ENCODE data around the gene SDHAF1. TPM values are rescaled to one million over a fixed set of nuclear protein-coding genes. Genes with fewer than 3 reads are reported as not detected.

The SDHAF1 gene
- total and polyA plus RNA-seq, 2 of the 8 experiments (the other 6 are each of a cell fraction or from before 2014, with no cell fraction given): 16.0 to 21.3 TPM

DNA sequence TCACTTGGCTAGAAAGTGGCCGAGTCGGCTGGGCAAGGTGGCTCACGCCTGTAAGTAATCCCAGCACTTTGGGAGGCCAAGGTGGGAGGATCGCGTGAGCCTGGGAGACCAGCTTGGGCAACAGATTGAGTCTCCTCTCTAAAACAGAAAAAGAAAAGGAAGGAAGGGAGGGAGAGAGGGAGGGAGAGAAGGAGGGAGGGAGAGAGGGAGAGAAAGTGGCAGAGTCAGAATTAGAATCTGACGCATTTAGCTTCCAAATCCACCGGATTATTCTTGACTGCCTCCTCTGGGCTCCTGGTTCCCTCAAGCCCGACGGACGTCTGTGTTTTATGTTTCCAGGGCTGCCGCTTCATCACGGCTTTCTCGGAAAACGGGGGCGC lies 36.3 kb upstream of the SDHAF1 start (continued):
- TF ChIP-seq TAF7 (optimal IDR thresholded peaks at IDR 0.05; ENCODE audit: borderline replicate concordance, low read depth, low read length) (no peak), E2F6 (IDR thresholded peaks at IDR 0.05) (no peak), SRF (IDR thresholded peaks at IDR 0.05; ENCODE audit: low read depth, low read length) (no peak), KDM1A (IDR thresholded peaks at IDR 0.05; ENCODE audit: borderline replicate concordance, low read length) (no peak), CHD2 (IDR thresholded peaks at IDR 0.05; ENCODE audit: low read length) (no peak)

All from H1 (cell line).